ENCODE results near the gene PI4K2B. TPM values are rescaled to one million over a fixed set of nuclear protein-coding genes. Genes with fewer than 3 reads are reported as not detected.
"Not testable (repeated sequence)": the region's sequence is repeated elsewhere in the genome, so short reads cannot be mapped to it uniquely, and the experiment has no call there.

PI4K2B gene
- total RNA-seq, 2 experiments from 2014 or later: 32.4 to 35.1 TPM

GRCh38 chr4:25233194-25233593 lies 639 bp upstream of the PI4K2B start:
- Mint-ChIP-seq H3K9me3 (peaks cover 10% of the 10 kb centered on the region), H3K27me3 (no peaks in the 10 kb centered on the region), H3K4me3 (peak overlapping the region; percentile 90), H3K27ac (peak overlapping the region; percentile 80), H3K4me1 (peaks cover 28% of the 10 kb centered on the region), H3K36me3 (peaks cover 47% of the 10 kb centered on the region)
- ATAC-seq (ENCODE audit: low read depth): no peak
- no peak for DNase-seq
- POLR2A ChIA-PET: interaction anchor here (0.6 to 4.7 kb wide), 10 partner anchors 10 to 648 kb away, joined by 3 to 58 read pairs (median 5); partner anchors contain the start of genes ANAPC4, DHX15, SEPSECS and ZCCHC4

GRCh38 chr4:25234390-25235370 lies 847 bp downstream of the PI4K2B start:
- no peak for DNase-seq
- no peaks in the 10 kb centered on the region for H3K27me3 Mint-ChIP-seq
- ATAC-seq (ENCODE audit: low read depth): peak; percentile 28
- POLR2A ChIA-PET: interaction anchor here (0.9 to 4.7 kb wide), 6 partner anchors 39 to 650 kb away, joined by 4 to 58 read pairs (median 9); partner anchors contain the start of genes ANAPC4, DHX15, SEPSECS and ZCCHC4
- peaks cover 40% of the 10 kb centered on the region for H3K36me3 Mint-ChIP-seq
- H3K27ac Mint-ChIP-seq: peak overlapping the region; percentile 95
- H3K4me1 Mint-ChIP-seq: peaks cover 33% of the 10 kb centered on the region
- peaks cover 8% of the 10 kb centered on the region for H3K9me3 Mint-ChIP-seq
- H3K4me3 Mint-ChIP-seq: peak overlapping the region; percentile 93

GRCh38 chr4:25235401-25235800 lies 1.6 kb downstream of the PI4K2B start:
- Mint-ChIP-seq H3K27me3 (no peaks in the 10 kb centered on the region), H3K36me3 (peaks cover 40% of the 10 kb centered on the region), H3K9me3 (peaks cover 8% of the 10 kb centered on the region), H3K27ac (peak overlapping the region; percentile 95), H3K4me3 (peak overlapping the region; percentile 93), H3K4me1 (peaks cover 40% of the 10 kb centered on the region)
- no peak for ATAC-seq (ENCODE audit: low read depth)
- POLR2A ChIA-PET: interaction anchor here (1.0 to 4.7 kb wide), 3 partner anchors 75 to 142 kb away, joined by 7 to 58 read pairs (median 44); partner anchors contain the start of genes SEPSECS and ZCCHC4
- DNase-seq: no peak

- ATAC-seq (ENCODE audit: low read depth); H3K27me3 Mint-ChIP-seq; H3K9me3 Mint-ChIP-seq; DNase-seq: not testable (repeated sequence)
- POLR2A ChIA-PET: interaction anchor here (1.0 to 4.7 kb wide), 3 partner anchors 75 to 142 kb away, joined by 7 to 58 read pairs (median 44); partner anchors contain the start of genes SEPSECS and ZCCHC4
- Mint-ChIP-seq H3K4me3 (peak overlapping the region; percentile 93), H3K27ac (peak overlapping the region; percentile 95), H3K36me3 (peaks cover 39% of the 10 kb centered on the region), H3K4me1 (peaks cover 45% of the 10 kb centered on the region)
These were observed 2.2 kb downstream of the PI4K2B start for GRCh38 chr4:25236030-25236429.

- POLR2A ChIA-PET: no interaction called here
- Mint-ChIP-seq H3K27ac (peak overlapping the region; percentile 25), H3K4me3 (peak overlapping the region; percentile 62)
These were observed 3.1 kb downstream of the PI4K2B start for GRCh38 chr4:25236971-25237370.

GRCh38 chr4:25238052-25238451 lies 4.2 kb downstream of the PI4K2B start:
- DNase-seq: no peak
- Mint-ChIP-seq H3K4me3 (peak overlapping the region; percentile 16), H3K9me3 (peaks cover 4% of the 10 kb centered on the region), H3K27me3 (no peaks in the 10 kb centered on the region), H3K4me1 (peaks cover 39% of the 10 kb centered on the region), H3K27ac (peak overlapping the region; percentile 30), H3K36me3 (peaks cover 36% of the 10 kb centered on the region)
- ATAC-seq (ENCODE audit: low read depth): no peak
- POLR2A ChIA-PET: no interaction called here

More at GRCh38 chr4:25236971-25237370, 3.1 kb downstream of the PI4K2B start:
- Mint-ChIP-seq H3K4me1 (peaks cover 45% of the 10 kb centered on the region), H3K36me3 (peaks cover 36% of the 10 kb centered on the region), H3K27me3 (no peaks in the 10 kb centered on the region), H3K9me3 (peaks cover 8% of the 10 kb centered on the region)
- no peak for ATAC-seq (ENCODE audit: low read depth)
- DNase-seq: no peak

GRCh38 chr4:25239528-25239927 lies 5.7 kb downstream of the PI4K2B start:
- ATAC-seq (ENCODE audit: low read depth); POLR2A ChIA-PET; H3K4me3 Mint-ChIP-seq; DNase-seq; H3K9me3 Mint-ChIP-seq; H3K27me3 Mint-ChIP-seq: not testable (repeated sequence)
- peak overlapping the region; percentile 43 for H3K27ac Mint-ChIP-seq
- peaks cover 35% of the 10 kb centered on the region for H3K4me1 Mint-ChIP-seq
- H3K36me3 Mint-ChIP-seq: peaks cover 48% of the 10 kb centered on the region

GRCh38 chr4:25240754-25241210 lies 6.9 kb downstream of the PI4K2B start:
- Mint-ChIP-seq H3K27ac (peak overlapping the region; percentile 43), H3K4me3 (peak overlapping the region; percentile 17), H3K36me3 (peaks cover 55% of the 10 kb centered on the region), H3K4me1 (peaks cover 32% of the 10 kb centered on the region)
- POLR2A ChIA-PET; DNase-seq; ATAC-seq (ENCODE audit: low read depth); H3K27me3 Mint-ChIP-seq; H3K9me3 Mint-ChIP-seq: not testable (repeated sequence)

- H3K9me3 Mint-ChIP-seq; H3K27ac Mint-ChIP-seq; H3K27me3 Mint-ChIP-seq; POLR2A ChIA-PET; H3K4me3 Mint-ChIP-seq; ATAC-seq (ENCODE audit: low read depth); DNase-seq: not testable (repeated sequence)
- Mint-ChIP-seq H3K36me3 (peaks cover 57% of the 10 kb centered on the region), H3K4me1 (peaks cover 23% of the 10 kb centered on the region)
These were observed 8.4 kb downstream of the PI4K2B start for GRCh38 chr4:25242195-25242594.

- Mint-ChIP-seq H3K9me3 (peaks cover 3% of the 10 kb centered on the region), H3K36me3 (peaks cover 50% of the 10 kb centered on the region), H3K4me1 (peaks cover 13% of the 10 kb centered on the region), H3K27ac (no peak overlapping the region), H3K4me3 (no peak overlapping the region), H3K27me3 (no peaks in the 10 kb centered on the region)
- ATAC-seq (ENCODE audit: low read depth) (no peak), DNase-seq (no peak)
- POLR2A ChIA-PET: no interaction called here
These were observed 11.3 kb downstream of the PI4K2B start for GRCh38 chr4:25245181-25245580.

GRCh38 chr4:25246680-25247611 lies 13.1 kb downstream of the PI4K2B start:
- DNase-seq (no peak), ATAC-seq (ENCODE audit: low read depth) (no peak)
- Mint-ChIP-seq H3K4me3 (no peak overlapping the region), H3K4me1 (peaks cover 20% of the 10 kb centered on the region), H3K27me3 (no peaks in the 10 kb centered on the region), H3K9me3 (peaks cover 3% of the 10 kb centered on the region), H3K27ac (no peak overlapping the region), H3K36me3 (peaks cover 52% of the 10 kb centered on the region)
- POLR2A ChIA-PET: no interaction called here

GRCh38 chr4:25248875-25249274 lies 15.0 kb downstream of the PI4K2B start:
- H3K4me1 Mint-ChIP-seq: peaks cover 27% of the 10 kb centered on the region

More at GRCh38 chr4:25248875-25249274, 15.0 kb downstream of the PI4K2B start:
- H3K27me3 Mint-ChIP-seq; POLR2A ChIA-PET; ATAC-seq (ENCODE audit: low read depth); H3K27ac Mint-ChIP-seq; H3K9me3 Mint-ChIP-seq; DNase-seq; H3K4me3 Mint-ChIP-seq: not testable (repeated sequence)
- peaks cover 38% of the 10 kb centered on the region for H3K36me3 Mint-ChIP-seq
